Erythroblast (primary cell): ENCODE results near the gene WDR64.

ENCODE experiments used
- DNase-seq, 2 experiments: peaks; one replicate each; lab custom pipeline; 2025; lab: John Stamatoyannopoulos, UW
- GATA1 ChIP-seq: IDR thresholded peaks from 2 replicates; pipeline ENCODE4 v1.6.1; 2011; ENCODE audit warnings: low read depth, mild to moderate bottlenecking, control low read depth, low read length, moderate library complexity
- POLR2A ChIP-seq: IDR thresholded peaks from 2 replicates; pipeline ENCODE4 v1.6.1; 2011; ENCODE audit warnings: mild to moderate bottlenecking, low read length

Gene WDR64

DNA sequence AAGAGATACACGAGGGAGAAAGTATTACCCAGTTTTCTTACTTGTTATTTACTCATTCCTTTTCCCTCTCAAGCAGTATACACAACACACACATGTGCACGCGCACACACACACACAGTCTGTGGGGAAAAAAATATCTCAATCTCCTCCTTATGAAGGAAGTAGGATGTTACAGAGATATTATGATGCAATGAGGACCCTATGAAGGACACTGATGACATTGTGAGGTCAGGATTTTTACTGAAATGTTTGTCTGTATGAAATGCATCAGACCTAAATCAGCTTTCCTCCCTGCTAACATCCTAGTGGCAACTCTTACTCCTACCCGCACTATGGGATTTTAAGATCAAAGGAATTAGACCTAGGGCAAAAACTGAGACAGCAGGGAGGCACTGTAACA, at the start of gene WDR64:
WDR64 (plus strand) TSS at position 270 of the 400 bp plus-strand sequence. CDS start 204 bp downstream, outside the sequence.
- TF ChIP-seq GATA1 (no peak), POLR2A (no peak)
- DNase-seq: no peak

DNA sequence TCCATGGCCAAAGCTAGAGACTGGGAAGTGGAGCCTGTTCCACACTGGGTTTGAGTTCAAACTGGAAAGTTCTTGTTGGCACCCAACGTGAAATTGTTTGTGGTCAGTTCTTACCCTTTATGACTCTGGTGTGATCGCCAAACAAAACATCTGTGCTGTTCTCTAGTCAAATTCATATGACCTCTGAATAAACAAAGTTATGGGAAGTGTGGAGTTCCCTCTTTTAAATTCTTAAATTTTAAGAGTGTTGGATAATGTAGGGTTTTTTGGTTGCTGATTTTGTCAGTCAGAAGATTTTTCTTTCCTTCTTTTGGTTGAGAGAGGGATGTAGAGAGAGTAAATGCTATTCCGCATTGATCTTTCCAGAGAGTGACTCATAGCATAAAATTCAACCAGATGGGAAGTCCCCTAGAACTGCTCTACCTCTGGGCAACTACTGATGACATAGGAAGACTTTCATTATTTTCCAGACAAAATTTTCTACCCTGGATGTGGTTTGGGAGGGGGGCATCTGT, 48.3 kb upstream of the WDR64 start:
- TF ChIP-seq POLR2A (no peak), GATA1 (no peak)
- DNase-seq: no peak

DNA sequence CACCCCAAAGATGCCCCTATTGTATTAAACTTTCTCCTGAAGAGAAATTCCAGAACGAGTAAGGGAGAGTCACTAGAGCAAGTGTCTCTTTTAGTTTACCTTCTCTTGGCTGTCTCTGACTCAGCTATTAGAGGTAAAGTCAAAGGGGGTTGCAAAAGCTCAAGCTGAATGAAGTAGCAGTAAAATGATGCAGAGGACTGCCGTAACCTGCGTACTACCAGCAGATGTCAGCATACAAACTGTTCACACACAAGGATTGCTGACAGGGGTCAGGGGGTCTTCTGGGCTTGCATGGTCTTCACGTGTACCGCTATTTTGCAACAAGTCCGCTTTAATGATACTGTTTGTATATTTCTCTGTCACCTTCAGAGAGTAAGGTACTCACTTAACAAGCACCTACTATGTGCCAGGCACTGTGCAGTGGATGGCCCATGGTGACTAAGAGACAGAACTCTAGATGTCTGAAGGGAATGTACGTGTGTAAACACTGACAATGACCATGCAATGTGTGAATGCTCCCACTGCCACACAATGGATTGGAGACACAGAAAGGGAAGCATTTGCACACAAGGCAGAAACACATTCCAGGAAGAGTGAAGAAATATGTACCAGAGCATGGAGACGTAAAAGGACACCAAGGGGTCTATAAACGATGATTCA, 46.8 kb upstream of the WDR64 start:
- no peak for DNase-seq
- no peak for TF ChIP-seq GATA1
- no peak for TF ChIP-seq POLR2A

- DNase-seq: no peak
- TF ChIP-seq GATA1 (no peak), POLR2A (no peak)
Measured at GRCh38 chr1:241606544-241606943, 45.5 kb upstream of the WDR64 start.

DNA sequence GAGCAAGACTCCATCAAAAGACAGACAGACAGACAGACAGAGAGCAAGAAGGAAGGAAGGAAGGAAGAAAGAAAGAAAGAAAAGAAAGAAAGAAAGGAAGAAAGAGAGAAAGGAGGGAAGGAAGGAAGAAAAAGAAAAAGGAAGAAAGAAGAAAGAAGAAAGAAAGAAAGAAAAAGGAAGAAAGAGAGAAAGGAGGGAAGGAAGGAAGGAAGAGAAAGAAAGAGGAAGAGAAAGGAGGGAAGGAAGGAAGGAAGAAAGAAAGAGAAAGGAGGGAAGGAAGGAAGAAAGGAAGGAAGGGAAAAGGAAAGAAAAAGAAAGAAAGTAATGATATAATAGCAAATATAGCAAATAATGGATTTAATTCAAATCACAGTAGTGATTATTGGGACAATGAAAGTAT, 44.6 kb upstream of the WDR64 start:
- no peak for TF ChIP-seq GATA1
- TF ChIP-seq POLR2A: no peak
- DNase-seq: no peak

DNA sequence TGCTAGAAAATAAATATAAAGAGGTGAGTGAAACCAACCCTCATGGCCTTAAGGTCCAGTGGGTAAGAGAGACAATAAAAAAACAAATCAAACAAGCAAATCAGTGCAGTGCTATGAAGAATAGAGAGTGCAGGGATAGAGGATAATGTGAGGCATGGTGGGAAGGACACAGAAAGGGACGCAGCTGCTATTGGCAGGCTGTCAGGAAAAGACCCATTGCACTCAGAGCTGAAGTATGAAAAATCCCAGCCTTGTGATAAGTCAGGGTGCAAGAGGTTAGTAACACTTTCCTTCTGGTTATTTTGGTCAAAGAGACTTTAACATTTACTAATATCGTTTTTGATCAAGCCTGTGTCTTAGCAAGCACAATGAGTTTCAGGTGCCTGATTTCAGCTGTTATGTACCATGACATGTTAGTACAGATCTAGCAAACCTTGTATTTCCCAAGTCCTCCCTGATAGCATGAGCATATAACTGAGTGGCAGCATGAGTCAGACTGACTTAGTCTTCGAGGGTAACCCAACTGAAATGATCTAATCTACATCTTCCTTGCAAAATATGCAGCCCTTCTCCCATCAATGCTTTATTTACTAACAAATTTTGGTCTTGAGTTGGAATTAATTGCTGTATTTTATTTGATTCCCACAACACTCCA, 43.6 kb upstream of the WDR64 start:
- TF ChIP-seq GATA1: no peak
- no peak for TF ChIP-seq POLR2A
- no peak for DNase-seq

DNA sequence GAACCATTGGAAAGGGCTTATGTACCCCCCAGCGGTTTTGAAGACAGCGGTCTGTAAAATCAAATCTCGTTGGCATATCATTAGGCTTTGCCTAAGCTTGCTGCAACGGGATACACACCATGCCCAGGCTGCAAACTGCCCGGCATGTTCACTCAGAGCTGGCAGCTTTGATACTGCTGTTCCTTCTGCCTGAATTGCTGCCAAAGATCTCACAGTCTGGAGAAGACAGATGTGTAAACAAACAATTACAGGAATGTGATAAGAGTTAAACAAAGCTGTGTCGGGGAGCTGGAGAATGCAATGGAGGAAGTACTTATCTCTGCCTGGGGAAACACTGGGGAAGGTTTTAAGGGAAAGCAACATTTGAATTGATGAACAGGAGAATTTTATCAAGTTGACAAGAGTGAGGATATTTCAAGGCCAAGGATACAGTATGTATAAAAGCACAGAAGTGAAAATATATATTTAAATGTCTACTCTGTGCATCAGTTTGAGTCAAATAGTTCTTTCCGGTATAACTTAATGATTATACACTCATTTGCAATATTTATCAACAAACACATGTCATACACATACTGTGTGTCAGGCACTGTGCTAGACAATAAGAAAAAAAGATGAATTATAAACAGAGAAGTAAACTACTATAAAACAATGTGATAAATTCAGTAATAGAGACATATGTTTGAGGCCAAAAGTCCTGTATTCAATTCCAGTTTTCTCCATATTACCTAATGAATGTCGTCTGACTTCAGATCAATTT, 41.8 kb upstream of the WDR64 start:
- DNase-seq: no peak
- TF ChIP-seq GATA1 (no peak), POLR2A (no peak)

DNA sequence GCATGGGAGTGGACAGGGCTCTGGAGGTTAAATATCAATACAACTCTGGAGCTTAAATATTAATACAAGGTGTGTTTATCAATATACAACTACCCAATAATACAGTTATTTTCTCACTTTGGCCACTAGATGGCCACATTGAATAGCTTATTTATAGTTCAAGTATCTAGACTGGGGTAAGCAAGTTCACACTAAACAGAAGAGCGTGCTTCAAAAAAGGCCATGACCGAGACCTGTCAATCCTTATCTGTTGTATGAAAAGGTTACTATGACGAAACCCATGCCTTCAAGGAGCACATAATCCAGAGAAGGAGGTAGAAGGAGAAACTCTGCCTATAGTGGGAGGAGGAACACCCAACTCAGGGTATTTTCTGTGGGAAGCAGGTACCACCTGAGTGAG, 41.0 kb upstream of the WDR64 start:
- no peak for TF ChIP-seq GATA1
- TF ChIP-seq POLR2A: no peak
- DNase-seq: peak; percentile 76 to 77

- no peak for DNase-seq
- TF ChIP-seq GATA1 (no peak), POLR2A (no peak)
Measured at GRCh38 chr1:241611736-241612135, 40.3 kb upstream of the WDR64 start.

DNA sequence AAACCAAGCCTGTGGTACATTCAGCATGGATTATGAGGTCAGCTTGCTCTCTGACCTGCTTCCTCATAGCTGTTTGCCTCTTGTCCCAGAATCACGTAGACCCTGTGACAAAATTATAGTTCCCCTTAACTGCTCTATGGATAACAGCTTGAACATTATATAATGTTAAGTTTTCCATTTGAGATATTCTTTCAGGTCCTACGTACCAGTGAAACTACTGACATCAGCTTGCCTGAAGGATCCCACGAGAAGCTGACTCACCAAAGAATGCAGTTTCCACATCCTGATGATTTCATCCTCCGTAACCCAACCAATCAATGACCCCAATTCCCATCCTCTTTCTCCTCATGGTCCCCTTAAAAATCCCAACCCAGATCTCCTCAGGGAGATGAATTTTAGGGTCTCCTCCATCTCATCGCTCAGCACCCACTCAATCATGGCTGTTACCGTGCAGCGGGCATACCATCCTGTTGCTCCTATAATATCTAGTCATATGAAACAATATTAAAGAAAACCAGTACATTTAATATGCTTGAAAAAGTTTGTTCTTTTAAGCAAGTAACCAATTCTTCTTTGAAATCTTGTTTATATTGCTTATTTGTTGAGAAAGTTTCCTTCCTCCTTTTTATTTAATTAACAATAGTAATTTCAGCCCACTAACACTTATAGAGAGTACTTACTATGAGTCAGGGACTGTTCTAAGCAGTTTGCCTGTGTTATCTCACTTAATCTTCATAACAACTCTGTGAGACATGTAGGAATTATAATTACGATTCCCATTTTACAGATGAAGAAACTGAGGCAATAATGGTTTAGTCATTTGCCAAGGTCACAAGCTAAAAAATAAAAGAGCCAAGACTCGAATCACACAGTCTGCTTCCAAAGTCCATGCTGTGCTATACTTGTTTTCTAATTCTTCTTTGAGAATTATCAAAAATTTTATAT, 39.3 kb upstream of the WDR64 start:
- no peak for TF ChIP-seq POLR2A
- TF ChIP-seq GATA1: no peak
- DNase-seq: no peak

DNA sequence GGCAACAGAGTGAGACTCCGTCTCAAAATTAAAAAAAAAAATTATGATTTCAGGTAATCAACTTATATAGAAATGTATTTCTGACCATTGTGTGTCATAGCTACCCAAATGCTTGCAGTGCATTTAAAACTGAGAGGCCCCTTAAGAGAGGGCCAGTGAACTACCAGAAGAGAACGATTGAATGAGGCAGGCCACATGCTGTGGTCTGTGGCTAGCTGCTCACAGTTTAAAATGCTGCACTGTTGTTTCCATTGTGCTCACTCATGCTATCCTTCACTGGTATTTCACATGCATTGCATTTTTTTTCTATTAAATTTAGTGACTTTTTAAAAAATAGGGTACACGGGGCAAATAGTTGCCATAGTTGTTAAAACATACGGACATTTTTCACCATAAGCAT, 37.9 kb upstream of the WDR64 start:
- no peak for DNase-seq
- TF ChIP-seq GATA1 (no peak), POLR2A (no peak)

DNA sequence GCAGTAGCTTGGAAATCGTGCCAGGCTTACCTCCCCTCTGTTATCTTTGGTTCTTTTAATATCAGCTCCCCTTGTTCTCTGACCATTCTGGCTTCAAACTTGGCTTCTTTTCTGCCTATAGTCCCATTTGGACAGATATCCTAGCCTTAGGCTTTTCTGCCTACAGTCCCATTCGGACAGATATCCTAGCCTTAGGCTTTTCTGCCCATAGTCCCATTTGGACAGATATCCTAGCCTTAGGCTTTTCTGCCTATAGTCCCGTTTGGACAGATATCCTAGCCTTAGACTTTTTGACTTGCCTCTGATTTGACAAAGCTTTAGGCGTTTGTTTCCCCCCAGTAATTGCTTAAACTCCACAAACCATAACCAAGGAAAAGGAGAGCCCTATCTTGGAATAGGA, 37.5 kb upstream of the WDR64 start:
- DNase-seq: no peak
- TF ChIP-seq GATA1: no peak
- no peak for TF ChIP-seq POLR2A
